Measurements from ENCODE around the gene VMAC.
"Not testable (repeated sequence)": the region's sequence is repeated elsewhere in the genome, so short reads cannot be mapped to it uniquely, and the experiment has no call there.

VMAC gene

GRCh38 chr19:5884065-5884811 lies 20.4 kb upstream of the VMAC start:
- not testable (repeated sequence) for DNase-seq (ENCODE audit: low spot score)

- no peak for DNase-seq (ENCODE audit: low spot score)
Measured at GRCh38 chr19:5889288-5889971, 15.2 kb upstream of the VMAC start.

GRCh38 chr19:5890099-5890498 lies 14.6 kb upstream of the VMAC start:
- DNase-seq (ENCODE audit: low spot score): no peak

GRCh38 chr19:5891572-5891937 lies 13.1 kb upstream of the VMAC start:
- DNase-seq (ENCODE audit: low spot score): no peak

- peak; percentile 79 for DNase-seq (ENCODE audit: low spot score)
Measured at GRCh38 chr19:5891938-5892771, 12.5 kb upstream of the VMAC start.

GRCh38 chr19:5892772-5893275 lies 11.8 kb upstream of the VMAC start:
- DNase-seq (ENCODE audit: low spot score): no peak

- no peak for DNase-seq (ENCODE audit: low spot score)
Measured at GRCh38 chr19:5893296-5893903, 11.3 kb upstream of the VMAC start.

GRCh38 chr19:5893907-5894703 lies 10.6 kb upstream of the VMAC start:
- no peak for DNase-seq (ENCODE audit: low spot score)

GRCh38 chr19:5894704-5895349 lies 9.8 kb upstream of the VMAC start:
- no peak for DNase-seq (ENCODE audit: low spot score)

GRCh38 chr19:5895409-5895808 lies 9.3 kb upstream of the VMAC start:
- no peak for DNase-seq (ENCODE audit: low spot score)

- DNase-seq (ENCODE audit: low spot score): no peak
Measured at GRCh38 chr19:5895890-5896289, 8.8 kb upstream of the VMAC start.

GRCh38 chr19:5896365-5897076 lies 8.2 kb upstream of the VMAC start:
- DNase-seq (ENCODE audit: low spot score): no peak

GRCh38 chr19:5897189-5897969 lies 7.3 kb upstream of the VMAC start:
- no peak for DNase-seq (ENCODE audit: low spot score)

GRCh38 chr19:5899728-5900526 lies 4.7 kb upstream of the VMAC start:
- DNase-seq (ENCODE audit: low spot score): no peak

GRCh38 chr19:5900976-5901375 lies 3.7 kb upstream of the VMAC start:
- no peak for DNase-seq (ENCODE audit: low spot score)

GRCh38 chr19:5903056-5903623 lies 1.5 kb upstream of the VMAC start:
- DNase-seq (ENCODE audit: low spot score): no peak

- DNase-seq (ENCODE audit: low spot score): peak; percentile 96
Measured at GRCh38 chr19:5903624-5904351, 884 bp upstream of the VMAC start, which contains the start of gene NDUFA11. Gene NDUFA11, minus strand, starts transcription at chr19:5903790. Its CDS starts 82 bp downstream, at chr19:5903708.
